NCI-H146 (cell line): ENCODE results near the gene CASKIN1.

ENCODE experiments used
- DNase-seq: peaks from one replicate; lab custom pipeline; 2025; lab: John Stamatoyannopoulos, UW

The CASKIN1 gene

DNA sequence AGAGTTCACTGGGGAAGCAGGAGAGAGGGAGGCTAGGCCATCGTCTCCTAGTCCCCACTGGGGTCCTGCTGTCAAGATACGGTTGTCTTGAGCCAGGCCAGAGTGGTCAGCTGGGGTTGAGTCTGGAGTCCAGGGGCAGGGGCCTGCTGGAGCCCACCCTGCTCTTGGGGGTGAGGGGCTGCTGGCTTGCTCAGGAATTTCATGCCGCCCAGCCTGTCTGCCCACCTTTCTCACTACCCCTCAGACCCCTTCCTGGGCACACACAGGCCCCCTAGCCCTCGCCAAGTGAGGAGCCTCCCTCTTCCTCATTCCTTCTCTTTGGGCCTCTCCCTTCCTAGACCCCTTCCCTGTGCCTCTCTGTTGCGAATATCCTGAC, 39.6 kb downstream of the CASKIN1 start:
- no peak for DNase-seq

DNA sequence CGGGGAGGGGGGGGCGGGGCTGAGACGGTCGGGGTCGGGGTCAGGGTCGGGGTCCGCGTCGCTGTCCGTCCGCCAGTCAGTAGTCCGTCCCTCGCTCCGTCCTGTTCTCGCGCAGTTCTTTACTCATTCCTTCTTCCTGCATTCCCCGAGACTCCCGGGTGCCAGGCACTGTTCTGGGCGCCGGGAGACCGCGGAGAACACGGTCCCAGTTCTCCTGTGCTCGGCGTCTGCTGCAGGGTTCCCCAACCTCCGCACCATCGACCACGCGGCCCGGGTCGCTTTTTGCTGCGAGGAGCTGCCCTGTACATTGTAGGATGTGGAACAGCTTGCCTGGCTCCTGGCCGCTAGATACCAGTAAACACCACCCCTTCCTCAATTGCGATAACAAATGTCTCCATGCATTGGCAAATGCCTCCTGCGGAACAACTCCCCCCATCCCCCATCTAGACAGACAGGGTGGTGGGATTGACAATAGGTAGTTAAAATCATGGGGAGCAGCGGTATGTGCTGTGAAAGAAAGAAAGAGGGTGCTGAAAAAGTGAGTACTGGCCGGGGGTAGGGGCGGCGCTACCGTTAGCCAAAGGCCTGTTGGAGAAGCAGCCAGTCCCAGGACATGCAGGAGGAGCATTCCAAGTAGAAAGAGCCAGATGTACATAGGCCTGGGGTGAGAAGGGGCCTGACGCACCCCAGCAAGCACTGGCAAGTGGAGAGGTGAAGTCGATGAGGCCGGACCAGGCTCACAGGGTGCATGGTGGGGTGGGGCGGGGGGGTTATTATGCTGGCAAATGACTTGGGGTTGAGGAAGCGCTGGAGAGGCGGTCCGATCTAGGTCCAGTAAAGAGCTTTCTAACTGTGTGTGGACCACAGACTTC, 40.2 kb downstream of the CASKIN1 start:
- DNase-seq = no peak

DNA sequence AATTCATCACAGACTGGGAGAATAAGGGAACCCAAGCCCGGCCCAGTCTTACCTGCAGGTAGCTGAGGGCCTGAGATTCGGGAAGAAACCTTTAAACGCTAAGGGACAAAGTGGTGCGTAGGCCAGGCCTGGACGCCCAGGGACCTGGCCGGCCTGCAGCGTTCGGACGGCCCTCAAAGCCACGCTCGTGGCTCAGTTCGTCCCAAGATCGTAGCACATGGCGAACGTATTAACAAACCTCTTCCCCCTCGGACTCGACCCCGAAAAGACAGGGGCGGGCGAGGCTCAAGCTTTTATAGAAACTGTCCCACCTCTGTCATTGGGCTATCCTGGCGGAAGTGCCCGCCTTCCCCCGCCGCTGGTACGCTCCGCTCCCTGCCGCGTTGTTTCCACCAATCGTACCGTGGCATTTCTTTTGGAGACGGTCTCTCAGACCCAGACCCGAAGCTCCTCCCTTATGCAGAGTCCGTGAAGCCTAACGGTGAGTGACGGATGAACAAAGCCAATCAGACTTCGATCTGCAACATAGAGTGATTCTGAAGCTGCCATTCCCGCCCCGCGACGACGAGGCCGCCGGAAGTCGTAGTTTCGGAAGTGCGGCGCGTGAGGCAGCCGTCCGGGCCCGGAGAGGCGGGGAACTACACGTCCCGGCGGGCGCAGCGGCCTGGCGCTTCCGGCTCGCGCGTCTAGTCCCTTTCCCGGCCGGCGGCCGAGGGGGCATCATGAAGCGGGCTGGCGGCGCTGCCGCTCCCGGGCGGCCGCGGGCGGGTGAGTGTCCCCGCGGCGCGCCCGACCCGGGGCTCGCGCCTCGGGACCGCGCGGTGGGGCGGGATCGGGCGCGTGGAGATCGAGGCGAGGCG, 41.1 kb downstream of the CASKIN1 start, which contains the start of gene TRAF7:
Gene TRAF7 (plus strand): TSS at position 692 of the 860 bp plus-strand sequence. CDS start 8,139 bp downstream, outside the sequence.
- peak; percentile 100 for DNase-seq

DNA sequence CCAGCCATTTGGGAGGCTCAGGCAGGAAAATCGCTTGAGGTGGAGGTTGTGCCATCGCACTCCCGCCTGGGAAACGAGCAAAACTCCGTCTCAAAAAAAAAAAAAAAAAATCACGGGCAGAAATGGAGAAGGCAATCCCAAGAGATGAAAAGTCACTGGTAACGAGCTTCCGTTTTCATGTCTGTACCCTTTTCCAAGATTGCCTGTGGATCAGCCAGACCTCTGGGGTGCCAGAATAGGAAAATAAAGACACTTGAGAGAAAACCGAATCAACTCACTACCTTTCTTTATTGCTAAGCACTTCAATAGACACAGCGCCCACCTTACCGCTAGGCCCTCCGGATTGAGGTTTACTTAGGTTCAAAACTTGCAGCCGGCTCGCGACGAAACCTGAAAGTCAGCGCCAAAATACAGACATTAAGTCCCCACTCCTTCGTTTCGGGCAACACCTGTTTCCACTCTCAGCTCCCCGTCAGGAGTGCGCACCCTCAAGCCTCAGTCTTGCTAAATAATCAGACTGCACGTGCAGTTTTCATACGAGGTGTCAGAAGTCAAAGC, 41.8 kb downstream of the CASKIN1 start:
- DNase-seq = no peak

DNA sequence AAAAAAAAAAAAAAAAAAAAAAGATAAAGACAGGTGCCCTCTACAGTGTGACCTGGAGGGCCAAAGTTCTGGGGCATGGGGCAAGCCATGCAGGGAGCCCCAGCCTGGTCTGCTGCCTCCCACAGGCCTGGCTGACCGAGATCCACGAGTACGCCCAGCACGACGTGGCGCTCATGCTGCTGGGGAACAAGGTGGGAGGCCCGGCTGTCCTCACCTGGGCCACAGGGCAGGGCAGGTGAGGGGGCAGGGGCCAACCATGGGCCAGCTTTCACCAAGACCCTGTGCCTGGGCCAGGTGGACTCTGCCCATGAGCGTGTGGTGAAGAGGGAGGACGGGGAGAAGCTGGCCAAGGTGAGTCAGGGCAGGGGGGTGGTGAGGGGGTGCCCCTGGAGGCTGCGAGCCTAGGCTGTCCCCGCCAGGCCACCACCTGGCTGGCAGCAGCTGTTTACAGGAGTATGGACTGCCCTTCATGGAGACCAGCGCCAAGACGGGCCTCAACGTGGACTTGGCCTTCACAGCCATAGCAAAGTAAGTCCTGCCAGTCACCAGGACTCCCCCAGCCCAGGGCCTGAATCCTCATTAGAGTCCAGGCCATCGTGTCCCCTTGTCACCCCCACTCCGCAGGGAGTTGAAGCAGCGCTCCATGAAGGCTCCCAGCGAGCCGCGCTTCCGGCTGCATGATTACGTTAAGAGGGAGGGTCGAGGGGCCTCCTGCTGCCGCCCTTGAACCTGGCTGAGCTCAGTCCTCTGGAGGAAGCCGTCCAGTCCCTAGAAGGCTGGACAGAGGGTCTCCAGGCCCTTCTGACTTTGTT, 43.5 kb downstream of the CASKIN1 start:
- DNase-seq = peak; percentile 76

DNA sequence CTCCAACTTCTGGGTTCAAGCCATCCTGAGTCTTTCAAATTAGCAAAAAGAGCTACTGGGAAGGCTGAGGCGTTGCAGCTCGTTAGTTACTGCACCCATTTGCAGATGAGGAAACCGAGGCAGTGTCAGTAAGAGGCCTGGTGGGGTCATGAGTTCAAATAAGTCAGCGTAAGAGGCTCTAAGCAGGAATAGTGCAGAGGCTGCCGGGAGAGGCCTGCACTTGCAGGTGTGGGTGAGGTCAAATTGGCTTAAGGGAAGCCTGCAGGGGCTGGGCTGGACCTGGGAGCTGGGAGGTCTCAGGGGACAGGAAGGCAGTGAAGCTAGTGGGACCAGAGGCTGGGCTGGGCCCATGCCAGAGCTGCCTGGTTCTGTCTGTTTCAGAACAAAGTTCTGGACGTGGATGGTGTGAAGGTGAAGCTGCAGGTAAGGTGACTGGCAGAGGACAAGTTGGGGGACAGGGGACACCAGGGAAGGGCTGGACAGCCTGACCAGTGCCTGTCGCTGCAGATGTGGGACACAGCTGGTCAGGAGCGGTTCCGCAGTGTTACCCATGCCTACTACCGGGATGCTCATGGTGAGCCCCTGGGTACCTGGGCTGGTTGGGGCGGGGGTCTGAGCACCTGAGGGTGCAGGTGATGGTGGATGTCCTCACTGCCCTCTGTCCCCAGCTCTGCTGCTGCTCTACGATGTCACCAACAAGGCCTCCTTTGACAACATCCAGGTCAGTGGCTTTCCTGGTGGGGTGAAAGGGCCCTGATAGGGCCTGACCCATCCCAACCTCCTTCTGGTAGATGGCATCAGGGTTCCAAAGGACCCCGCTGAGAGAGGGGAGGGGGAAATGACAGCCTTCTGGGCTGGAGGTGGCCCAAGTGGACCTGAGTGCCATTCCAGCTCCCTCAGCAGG, 45.0 kb downstream of the CASKIN1 start:
- DNase-seq = no peak

DNA sequence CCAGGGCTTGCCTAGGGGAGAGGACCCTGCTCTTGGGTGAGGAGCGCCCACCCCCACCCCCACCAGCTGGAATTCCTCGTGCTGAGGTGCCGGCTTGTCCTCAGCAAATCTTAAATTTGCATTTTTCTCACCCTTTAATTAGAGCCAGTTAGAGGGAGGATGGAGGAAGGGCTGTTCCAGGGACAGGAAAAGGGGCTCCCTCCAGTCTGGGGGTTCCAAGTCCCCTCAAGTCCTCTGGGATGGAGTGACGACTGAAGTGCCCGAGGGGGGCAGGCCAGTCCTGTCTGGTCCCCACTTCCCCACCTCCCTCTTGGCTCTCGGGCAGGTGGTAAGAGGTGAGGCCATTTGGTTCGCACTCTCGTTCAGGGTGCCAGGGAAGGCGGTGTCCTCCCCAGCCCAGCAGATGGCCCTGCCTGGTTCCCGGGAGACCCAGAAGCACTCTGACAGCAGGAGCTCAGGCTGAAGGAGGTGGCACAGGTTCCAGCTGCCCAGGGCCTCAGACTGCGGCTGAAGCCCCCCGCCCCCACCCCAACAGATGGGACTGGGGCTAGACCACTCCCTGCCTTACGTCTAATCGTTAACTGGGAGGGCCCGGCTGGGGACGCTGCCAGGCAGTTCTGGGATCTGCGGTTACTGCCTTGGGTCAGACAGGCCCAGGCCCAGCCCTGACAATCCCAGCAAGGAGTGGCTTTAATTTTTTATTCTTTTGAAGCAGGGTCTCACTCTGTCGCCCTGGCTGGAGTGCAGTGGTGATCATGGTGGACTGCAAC, 45.8 kb downstream of the CASKIN1 start:
- DNase-seq = peak; percentile 68

DNA sequence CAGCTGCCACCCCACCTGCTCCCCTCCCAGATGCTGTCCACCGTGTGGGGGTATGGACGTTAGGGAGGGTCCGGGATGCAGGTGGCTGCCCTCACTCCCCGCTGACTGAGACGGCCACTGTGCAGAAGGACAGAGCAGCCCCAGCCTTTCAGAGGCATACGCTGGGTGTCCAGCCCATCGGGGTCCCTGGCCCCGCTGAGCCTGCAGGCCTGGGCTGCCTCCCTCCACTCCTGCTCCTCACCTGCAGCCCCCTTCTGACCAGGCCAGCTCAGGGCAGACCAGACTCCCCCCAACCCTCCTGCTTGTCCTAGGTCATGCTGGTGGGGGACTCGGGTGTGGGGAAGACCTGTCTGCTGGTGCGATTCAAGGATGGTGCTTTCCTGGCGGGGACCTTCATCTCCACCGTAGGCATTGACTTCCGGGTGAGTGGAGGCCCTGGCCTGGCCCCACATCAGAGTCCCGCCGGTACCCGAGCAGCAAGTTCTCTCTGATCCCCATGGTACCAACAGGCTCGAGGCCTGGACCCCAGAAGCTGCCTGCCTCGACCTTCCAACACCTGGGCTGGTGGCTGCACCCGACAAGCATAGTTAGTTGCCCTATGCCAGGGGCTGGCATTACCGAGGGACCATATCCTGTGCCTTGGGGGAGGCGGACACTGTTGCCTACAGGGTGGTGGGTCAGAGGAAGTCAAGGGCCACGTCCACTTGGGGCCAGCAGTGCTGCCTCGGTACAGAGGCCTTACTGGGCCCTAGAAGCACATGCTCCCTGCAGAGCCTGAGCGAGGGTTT, 46.6 kb downstream of the CASKIN1 start:
- peak; percentile 39 for DNase-seq

DNA sequence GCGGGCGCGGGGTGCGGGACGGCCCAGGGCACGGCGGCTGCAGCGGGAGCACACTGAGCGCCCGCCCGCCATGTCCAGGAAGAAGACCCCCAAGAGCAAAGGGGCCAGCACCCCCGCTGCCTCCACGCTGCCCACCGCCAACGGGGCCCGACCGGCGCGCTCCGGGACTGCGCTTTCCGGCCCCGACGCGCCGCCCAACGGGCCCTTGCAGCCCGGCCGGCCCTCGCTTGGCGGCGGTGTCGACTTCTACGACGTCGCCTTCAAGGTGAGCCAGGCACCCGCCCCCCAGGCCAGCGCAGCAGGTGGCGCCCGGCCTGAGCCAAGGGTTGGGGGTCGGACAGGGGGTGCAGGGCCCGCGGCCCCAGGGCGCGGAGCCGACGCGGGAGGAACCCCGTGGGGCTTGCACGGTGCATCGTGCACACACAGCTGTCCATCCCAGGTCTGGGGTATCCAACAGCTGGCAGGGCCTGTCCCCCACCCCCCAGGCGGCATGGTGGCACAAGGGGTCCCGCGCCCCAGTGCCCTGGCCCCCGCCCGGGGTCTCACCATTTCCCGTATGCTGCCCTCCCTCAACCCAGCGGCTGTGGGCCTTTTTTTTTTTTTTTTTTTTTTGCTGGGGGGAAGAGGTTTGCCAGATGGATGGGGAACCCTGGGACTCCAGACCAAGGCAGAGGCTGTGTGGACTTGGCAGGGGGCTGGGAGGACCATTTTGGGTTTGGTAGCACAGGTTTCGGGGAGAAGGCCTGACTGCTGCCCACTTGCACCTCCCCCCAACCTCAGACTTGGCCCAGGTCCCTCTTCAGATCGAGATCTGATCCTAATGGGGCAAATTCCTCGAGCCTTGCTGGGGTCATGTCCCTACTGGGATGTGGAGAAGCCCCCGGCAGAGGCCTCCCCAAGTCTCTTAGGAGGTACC, 47.4 kb downstream of the CASKIN1 start:
- peak; percentile 53 for DNase-seq

DNA sequence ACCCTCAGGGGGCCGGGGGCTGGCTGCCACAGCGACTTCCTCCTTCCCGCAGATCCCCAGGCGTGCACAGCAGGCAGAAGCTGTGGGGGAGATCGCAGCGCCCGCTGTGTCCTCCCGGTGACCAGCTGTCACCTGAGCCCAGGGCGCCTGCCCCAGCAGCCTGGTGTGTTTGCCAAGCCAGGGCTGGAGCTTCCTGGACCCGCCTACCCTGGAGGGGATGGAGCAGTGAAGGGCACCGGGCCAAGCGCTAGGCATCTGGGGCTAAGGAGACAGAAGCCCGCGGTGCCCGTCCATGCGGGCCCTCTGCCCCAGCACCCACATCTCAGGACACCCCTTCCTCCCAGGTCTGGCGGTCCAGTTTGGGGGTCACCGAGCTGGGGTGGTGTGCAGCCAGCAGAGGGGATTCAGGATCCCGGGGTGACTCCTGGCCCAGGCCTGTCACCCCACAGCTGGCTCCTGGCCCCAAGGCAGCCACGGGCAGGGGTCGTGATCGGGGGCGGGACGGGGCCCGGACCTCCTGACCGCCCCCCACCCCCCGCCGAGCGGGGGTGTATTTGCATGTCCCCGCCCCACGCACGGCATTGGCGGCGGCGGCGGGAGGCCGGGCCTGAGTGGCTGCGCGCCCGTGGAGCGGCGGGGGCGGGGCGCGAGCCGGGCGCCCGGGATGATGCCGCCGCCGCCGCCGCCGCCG, 48.3 kb downstream of the CASKIN1 start, which contains the start of gene RAB26:
Gene RAB26 (plus strand): TSS at position 645 of the 691 bp plus-strand sequence. CDS start 159 bp downstream, outside the sequence.
- DNase-seq = peak; percentile 99

DNA sequence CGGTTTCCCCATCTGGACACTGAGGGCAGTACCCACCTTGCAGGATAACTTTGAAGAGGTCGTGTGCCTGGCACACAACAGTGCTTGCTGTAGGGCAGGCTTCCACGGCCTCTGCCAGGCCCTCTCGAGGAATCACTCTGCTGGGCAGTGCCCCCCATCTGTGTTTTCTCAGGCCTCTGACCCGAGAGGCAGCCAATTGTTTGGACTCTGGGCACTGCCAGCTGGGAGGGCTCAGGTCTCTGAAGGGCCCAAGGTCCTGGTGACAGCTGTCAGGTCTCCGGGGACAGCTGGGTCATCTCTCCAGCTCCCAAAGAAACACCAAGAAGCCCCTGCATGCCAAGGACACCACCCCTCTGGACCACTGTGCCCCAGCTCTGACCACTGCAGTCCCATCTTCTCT, 49.0 kb downstream of the CASKIN1 start:
- no peak for DNase-seq

DNA sequence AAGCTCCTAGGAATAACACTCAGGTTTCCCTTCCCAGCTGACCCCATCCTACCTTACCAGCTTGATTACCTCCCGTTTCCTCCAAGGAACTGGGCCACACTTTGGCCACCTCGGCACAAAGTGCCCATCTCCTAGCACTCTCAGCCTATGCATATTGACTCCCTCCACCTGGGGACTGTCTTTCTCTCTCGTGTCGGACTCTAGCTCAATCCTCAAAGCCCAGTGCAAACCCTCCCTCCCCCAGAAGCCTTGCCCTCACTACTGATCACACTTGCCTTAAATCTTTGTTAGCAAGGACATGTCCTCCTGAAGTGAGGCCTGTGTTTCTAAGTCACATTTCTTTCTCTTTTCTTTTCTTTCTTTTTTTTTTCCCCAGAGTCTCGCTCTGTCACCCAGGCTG, 50.6 kb downstream of the CASKIN1 start:
- DNase-seq = no peak

DNA sequence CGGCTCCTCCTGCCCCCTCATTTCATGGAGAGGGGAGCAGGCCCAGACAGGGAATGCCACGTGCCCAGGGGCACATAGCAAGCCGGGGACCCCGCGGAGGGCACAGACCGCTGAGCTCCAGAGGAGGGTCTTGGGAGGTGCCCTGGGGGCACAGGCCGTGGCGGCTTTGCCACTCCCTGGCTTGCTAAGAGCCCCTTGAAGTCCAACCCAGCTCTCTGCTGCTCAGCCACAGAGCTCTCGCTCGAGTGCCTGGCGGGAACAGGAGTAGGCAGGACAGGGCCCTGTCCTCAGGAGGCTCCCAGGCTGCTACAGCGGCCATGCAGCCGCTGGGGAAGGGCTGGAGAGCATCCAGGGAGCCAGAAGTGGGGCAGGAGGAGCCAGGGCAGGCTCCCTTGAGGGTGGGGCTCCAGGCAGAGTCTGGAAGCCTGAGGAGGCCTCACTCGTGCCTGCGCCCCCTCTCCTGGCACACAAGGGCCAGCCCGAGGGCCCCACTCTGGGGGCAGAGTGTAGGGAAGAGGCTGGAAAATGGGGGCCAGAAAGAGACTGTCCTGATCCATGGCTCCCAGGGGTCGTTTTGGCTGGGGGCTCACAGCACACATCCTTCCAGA, 52.4 kb downstream of the CASKIN1 start:
- DNase-seq = no peak

DNA sequence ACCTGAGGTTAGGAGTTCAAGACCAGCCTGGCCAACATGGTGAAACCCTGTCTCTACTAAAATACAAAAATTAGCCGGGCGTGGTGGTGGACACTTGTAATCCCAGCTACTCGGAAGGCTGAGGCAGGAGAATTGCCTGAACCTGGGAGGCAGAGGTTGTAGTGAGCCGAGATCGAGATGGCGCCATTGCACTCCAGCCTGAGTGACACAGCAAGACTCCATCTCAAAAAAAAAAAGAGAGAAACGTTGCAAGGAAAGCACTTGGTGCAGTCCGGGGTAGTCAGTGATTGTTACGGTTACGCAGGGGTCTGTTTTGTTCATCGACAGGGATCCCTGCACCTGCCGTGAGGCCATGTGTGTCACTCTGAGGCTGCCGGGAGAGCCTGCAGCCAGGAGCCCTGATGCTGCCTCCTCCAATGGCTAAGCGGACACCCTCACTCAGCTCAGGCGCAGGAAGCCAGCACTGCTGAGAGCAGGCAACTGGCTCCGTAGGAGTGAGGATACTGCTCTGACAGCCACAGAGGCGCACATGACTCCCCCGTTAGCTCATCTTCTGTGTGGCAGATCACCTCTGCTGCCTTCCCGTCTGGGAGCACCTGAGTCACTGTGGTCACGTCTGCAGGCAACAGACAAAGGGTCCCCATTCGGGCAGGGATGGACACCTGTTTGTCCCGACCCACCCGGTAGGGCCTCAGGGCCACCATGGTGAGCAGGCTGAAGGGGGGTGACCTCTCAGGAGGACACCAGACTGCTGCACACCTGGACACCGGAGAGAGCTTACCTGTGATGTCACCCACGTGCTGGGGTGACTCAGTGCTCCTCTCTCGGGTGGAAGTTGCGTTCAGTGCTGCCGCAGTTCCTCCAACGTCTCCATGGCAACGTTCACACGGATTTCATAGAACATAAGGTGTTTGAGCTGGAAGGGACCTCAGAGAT, 53.2 kb downstream of the CASKIN1 start:
- DNase-seq = peak; percentile 33

DNA sequence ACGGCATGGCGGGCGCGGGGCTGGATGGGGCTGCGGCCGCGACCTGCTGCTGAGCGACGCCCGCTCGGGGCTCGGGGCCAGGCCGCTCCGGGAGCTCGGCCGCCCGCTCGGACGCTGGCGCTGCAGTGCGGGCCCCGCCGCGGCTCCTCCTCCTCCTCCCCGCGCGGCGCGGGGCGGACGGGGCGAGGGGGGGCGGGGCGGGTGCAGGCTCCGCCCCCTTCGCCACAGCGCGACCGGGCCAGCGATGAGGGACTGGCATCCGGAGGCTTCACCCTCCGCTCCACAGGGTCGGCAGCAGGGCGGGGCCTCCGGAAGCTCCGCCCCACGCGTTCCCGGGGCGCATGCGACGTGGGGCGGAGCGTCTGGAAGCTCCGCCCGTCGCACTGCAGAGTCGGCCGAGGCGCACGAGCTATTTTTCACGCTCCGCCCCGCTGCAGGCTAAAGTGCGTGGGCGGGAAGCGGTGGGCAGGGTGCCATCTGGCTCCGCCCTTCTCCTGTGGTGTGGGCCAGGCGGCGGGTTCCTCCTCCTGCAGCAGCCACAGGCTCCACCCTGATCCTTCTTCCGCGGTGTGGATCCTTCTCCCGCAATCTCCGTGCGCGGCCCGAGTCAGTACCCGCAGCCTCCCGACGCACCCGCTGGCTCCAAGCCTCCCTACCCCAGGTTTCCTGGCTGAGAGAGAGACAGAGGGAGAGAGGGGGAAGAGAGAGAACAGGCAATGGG, 60.5 kb downstream of the CASKIN1 start, which contains the start of gene PKD1:
Gene PKD1 (minus strand): TSS at position 129 of the 721 bp plus-strand sequence. CDS start 209 bp downstream, outside the sequence.
- DNase-seq = peak; percentile 92
